ENCODE measurements around the gene TGM5.

DNA sequence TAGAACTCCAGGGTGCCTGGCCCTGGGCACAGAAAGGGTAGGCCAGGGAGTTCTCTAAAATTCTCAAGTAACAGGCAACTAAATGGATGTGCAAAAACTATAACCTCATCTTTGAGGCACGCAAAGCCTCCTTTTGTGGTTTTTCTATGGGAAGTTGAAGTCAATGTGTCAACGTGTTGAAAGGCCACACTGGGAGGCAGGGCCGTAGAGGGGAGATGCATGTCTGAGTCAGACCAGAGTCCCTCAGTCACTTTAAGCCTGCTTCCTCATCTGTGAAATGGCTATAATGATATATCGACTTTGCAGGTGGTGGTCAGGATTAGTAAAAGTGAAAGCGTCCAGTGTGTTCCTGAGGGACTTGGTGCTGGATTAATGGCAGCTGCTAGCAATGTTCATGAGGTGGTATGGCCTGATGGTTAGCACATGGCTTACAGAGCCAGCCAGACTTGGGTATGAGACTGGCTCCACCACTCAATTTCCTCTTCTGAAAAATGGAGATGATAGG, 17.0 kb downstream of the TGM5 start:
- TF ChIP-seq CTCF (IDR thresholded peaks at IDR 0.05) (no peak), POLR2A (IDR thresholded peaks at IDR 0.05) (no peak)
